DMS 273 (cell line): ENCODE data around the gene ADAMTS2.
"Not testable (repeated sequence)": the region's sequence is repeated elsewhere in the genome, so short reads cannot be mapped to it uniquely, and the experiment has no call there.

ENCODE experiments used
- DNase-seq: peaks from one replicate; lab custom pipeline; 2025; ENCODE audit not compliant: unreplicated experiment; lab: John Stamatoyannopoulos, UW

Gene ADAMTS2

GRCh38 chr5:179221196-179221876, 123.9 kb downstream of the ADAMTS2 start:
- no peak for DNase-seq

DNA sequence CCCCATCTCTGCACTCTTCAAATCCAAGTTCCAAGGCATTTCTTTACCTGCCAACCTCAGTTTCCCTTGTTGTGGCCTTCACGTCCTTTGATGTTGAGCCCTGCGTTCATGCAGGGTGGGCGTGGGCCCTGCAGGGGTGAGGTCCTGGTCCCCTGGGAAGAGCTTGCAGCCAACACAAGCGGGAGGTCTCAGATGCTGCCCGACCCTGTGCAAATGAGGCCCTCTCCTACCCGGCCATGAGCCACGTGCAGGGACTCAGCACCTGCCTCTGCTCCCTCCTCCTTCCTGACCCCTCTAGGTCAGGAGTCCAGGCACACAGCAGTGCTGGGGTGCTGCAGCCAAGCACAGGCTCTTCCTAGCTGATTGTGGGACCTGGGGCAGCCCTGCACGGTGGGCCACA, 124.5 kb downstream of the ADAMTS2 start:
- DNase-seq = no peak

GRCh38 chr5:179219661-179220620, 125.3 kb downstream of the ADAMTS2 start:
- no peak for DNase-seq

DNA sequence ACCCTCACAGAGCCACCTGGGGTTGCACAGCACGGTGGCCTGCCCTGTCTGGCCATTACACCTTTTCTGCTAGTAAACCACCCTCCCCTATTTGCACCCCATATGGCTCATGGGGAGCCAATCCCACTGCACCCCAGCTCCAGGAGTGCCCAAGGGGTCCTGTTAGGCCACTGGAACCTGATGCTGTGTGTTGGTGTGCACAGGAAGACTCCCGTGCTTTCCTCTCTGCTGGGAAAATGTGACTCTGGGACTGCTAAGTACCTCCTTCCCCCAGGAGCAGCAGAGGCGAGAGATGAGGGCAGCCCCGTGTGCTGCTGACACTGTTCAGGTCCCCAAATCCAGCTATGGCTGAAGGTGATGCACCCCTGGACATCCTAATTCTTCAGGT, 126.3 kb downstream of the ADAMTS2 start:
- no peak for DNase-seq

- peak; percentile 61 for DNase-seq
These were observed 127.0 kb downstream of the ADAMTS2 start for GRCh38 chr5:179217956-179218942.

GRCh38 chr5:179217356-179217755, 127.9 kb downstream of the ADAMTS2 start:
- DNase-seq = peak; percentile 47

GRCh38 chr5:179216381-179216780, 128.9 kb downstream of the ADAMTS2 start:
- DNase-seq = not testable (repeated sequence)

DNA sequence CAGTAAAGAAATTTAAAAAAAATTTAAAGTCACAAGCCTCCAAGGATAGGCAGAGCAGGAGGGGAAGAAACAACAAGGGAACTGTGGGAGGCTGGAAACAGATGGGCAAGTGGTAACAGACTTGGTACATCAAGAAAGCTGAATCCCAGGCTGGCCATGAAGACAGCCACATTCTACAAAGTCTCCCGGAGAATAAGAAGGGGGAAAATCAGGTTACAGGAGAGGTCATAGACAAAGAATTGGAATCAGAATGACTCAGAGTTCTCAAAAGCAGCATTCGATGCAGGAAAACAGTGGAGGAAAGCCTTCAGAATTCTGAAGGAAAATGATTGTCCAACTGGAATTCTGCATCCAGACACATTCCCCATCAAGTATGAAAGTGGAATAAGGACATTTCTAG, 129.7 kb downstream of the ADAMTS2 start:
- peak; percentile 37 for DNase-seq

- DNase-seq = no peak
These were observed 130.6 kb downstream of the ADAMTS2 start for GRCh38 chr5:179214678-179215077.

GRCh38 chr5:179212870-179213269, 132.4 kb downstream of the ADAMTS2 start:
- DNase-seq = peak; percentile 80

DNA sequence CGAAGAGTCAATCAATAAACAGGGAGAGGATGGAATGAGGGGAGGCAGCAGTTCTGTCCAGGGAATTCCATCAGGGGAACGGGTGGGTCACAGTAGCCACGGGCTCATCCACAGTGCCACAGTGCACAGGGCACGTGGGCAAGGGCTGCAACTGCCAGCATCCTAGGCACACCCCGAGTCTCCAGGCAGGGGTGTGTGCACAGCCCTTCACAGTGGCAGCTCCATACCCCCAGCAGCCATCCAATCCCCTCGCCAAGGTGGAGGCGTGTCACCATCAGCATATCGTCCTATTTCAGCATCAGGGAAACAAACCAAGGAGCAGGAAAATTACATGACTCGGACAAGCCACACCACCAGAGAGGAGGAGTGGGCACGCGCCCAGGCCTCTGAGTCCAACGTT, 133.6 kb downstream of the ADAMTS2 start:
- DNase-seq = no peak

DNA sequence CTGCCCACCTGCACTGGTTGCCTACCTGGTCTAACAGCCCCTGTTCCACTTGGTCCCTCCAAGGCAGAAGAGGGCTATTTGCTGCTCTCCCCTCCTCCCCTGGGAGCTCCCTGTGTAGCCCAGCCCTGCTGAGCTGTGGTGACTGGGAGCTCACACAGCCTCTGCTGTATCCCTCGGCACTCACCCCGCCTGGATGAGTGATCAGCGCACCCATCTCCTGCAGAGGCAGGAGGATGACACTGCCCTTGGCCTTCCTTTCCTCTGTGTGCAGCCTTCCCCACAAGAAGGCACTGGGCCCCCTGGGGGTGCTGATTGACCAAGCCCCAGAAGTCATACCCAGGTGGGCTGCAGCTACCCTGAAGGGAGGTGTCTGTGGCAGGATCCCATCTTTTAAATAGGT, 134.2 kb downstream of the ADAMTS2 start:
- DNase-seq = no peak

- no peak for DNase-seq
These were observed 134.8 kb downstream of the ADAMTS2 start for GRCh38 chr5:179210478-179210877.

DNA sequence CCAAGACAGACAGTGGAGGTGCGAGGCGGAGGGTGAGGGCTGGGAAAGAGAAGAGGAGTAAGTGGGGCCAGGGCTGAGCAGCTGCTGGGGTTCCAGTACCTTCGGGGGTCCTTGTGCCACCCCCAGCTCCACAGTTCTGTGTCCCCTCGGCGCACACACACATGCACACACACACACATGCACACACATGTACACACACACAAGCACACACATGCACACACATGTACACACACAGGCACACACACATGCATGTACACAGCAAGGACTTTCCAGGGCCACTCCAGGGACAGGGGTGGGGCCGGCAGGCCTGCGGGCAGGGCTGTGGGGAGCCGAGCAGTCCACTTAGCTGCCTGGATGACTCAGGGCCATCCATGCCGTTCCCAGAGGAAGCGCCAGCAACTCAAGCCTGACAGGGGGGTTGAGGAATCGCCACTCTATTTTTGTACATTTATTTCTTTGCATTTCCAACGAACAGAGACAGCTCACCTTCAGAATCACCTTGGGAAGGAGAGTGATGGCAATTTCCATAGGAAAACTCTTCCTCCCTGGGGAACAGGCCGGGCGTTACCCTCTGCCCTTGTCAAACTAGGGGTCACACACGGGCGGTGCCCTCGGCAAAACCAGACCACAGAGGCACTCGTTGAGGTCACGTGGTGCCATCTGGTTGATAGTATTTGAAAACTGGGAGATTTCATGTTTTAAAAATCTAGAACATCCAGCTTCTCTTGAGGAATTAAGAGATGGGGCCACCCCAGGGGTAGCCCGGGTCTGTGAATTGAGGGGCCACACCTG, 135.7 kb downstream of the ADAMTS2 start:
- DNase-seq = no peak

DNA sequence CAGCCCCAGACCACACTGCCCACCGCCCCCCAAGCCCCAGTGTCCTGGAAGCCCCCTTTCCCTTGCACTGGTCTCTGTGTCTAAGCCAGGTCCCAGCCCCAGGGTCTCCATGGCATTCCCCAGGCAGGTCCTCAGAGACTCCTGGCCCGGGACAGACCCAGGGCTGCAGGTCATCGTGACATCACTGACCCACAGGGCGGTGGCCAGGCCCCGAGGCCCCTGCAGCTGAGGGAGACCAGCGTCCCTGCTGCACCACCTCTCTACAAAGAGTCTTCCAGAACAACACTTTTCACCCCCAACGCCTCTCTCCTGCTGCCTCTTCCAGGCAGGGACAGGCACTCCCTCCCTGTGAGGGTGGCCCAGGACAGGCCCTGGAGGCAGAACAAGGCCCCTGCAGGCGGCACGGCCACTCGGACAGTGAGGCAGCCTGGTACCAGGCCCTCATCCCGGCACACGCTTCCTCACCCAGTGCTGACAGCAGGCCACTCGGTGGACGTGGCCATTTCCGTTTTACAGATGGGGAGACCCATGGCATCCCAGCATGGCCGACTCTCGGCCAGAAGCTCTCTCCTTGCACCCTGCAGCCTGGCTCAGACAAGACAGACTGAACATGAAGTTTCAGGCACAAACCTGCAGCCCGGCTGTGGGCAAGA, 136.4 kb downstream of the ADAMTS2 start:
- DNase-seq = no peak

GRCh38 chr5:179207920-179208705, 137.1 kb downstream of the ADAMTS2 start:
- DNase-seq = no peak

GRCh38 chr5:179207470-179207869, 137.8 kb downstream of the ADAMTS2 start:
- no peak for DNase-seq

DNA sequence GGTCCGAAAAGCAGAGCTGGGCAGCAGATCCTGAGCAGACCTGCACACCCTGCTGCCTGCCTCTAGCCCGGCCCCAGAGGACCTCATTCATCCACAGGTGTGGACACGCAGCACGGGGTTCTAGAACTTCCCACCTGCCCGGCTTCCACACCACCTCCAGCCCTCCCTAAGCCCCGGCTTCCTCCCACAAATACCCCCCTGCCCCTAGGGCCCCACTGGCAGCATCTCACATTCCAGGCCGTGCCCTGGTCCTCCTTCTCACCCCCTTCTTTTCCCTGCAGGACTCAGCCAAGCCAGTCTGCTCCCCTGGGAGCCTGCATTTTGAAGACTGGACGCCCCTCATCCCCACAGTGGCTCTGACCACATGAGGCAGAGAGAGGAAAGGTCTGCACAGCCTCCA, 138.9 kb downstream of the ADAMTS2 start:
- no peak for DNase-seq

DNA sequence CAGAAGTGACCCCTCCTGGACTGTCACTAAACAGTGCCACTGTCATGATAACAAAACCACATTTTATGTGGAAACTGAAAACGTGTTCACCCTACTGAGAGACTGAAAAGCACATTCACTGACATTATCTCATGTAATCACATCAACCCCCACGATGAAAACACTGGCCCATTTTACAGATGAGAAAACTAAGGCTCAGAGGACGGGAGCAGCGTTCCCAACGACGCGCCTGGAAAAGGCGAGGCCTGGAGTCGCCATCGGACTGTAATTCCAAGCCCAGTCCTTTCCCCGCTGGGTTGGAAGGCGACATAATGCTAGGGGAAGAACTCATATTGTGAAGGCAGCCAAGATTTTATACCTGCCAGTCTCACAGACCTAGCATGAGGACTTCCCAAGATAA, 140.0 kb downstream of the ADAMTS2 start:
- DNase-seq = no peak
